WTC11 (cell line): ENCODE measurements around the gene PCSK1N. TPM values are rescaled to one million over a fixed set of nuclear protein-coding genes. Genes with fewer than 3 reads are reported as not detected.

Source experiments
- ATAC-seq: fragments of 200-7000 bp; cut with Tn5 transposase; 2 replicates; pipeline ENCODE4 v1.10.0; 2021; ENCODE audit warnings: mild to moderate bottlenecking, moderate library complexity
- CTCF ChIA-PET: fragments of 300-600 bp; sonication (Branson Sonifier 250); formaldehyde crosslinking; loops from one replicate; lab custom pipeline; 2021; ENCODE audit warnings: antibody characterized with exemption; lab: Charles Lee
- POLR2A ChIA-PET: fragments of 350-600 bp; sonication (Branson Sonifier 250); formaldehyde crosslinking; loops from one replicate; lab custom pipeline; 2021; ENCODE audit warnings: antibody characterized with exemption; lab: Charles Lee
- DNase-seq: peaks from one replicate; pipeline ENCODE4 v3.0.0; 2021; ENCODE audit warnings: low spot score
- H3K27ac Mint-ChIP-seq: 2 replicates; pipeline ENCODE4 v1.8.0; 2021; ENCODE audit warnings: mixed read lengths
- H3K27me3 Mint-ChIP-seq: 2 replicates; pipeline ENCODE4 v1.8.0; 2021; ENCODE audit warnings: low read depth, mild to moderate bottlenecking, moderate library complexity, mixed read lengths
- H3K36me3 Mint-ChIP-seq: 2 replicates; pipeline ENCODE4 v1.8.0; 2021; ENCODE audit warnings: mixed read lengths
- H3K4me1 Mint-ChIP-seq: 2 replicates; pipeline ENCODE4 v1.8.0; 2022; ENCODE audit warnings: mixed read lengths
- H3K4me3 Mint-ChIP-seq: 2 replicates; pipeline ENCODE4 v1.8.0; 2021; ENCODE audit warnings: mild to moderate bottlenecking, moderate library complexity, mixed read lengths
- H3K9me3 Mint-ChIP-seq: 2 replicates; pipeline ENCODE4 v1.8.0; 2021; ENCODE audit warnings: mixed read lengths
- ATF1 ChIP-seq: sonication (generic); formaldehyde crosslinking; IDR thresholded peaks from 2 replicates; pipeline ENCODE4 v1.8.1; 2023; ENCODE audit warnings: mild to moderate bottlenecking, moderate library complexity, missing genetic modification reagents
- CDX4 ChIP-seq: fragments of 250-450 bp; sonication (Bioruptor Pico); IDR thresholded peaks from 2 replicates; pipeline ENCODE4 v1.9.0; 2021; ENCODE audit warnings: moderate library complexity, mild to moderate bottlenecking, inconsistent platforms, borderline replicate concordance
- CTCF ChIP-seq: fragments of 200-600 bp; IDR thresholded peaks from 2 replicates; pipeline ENCODE4 v1.8.0; 2022; ENCODE audit warnings: antibody characterized with exemption
- E2F4 ChIP-seq: sonication (generic); formaldehyde crosslinking; IDR thresholded peaks from 2 replicates; pipeline ENCODE4 v1.8.1; 2022; ENCODE audit warnings: low read depth, mild to moderate bottlenecking, moderate library complexity, missing genetic modification reagents, borderline replicate concordance
- ESRRA ChIP-seq: sonication (generic); formaldehyde crosslinking; IDR thresholded peaks from 2 replicates; pipeline ENCODE4 v1.8.1; 2022; ENCODE audit warnings: mild to moderate bottlenecking, missing genetic modification reagents, borderline replicate concordance
- ETV6 ChIP-seq: sonication (generic); formaldehyde crosslinking; IDR thresholded peaks from 2 replicates; pipeline ENCODE4 v1.8.1; 2022; ENCODE audit warnings: mild to moderate bottlenecking, missing genetic modification reagents
- FOXK1 ChIP-seq: sonication (generic); formaldehyde crosslinking; IDR thresholded peaks from 2 replicates; pipeline ENCODE4 v1.8.0; 2022; ENCODE audit warnings: mild to moderate bottlenecking, moderate library complexity, missing genetic modification reagents
- JAZF1 ChIP-seq: fragments of 250-450 bp; sonication (Bioruptor Pico); IDR thresholded peaks from 2 replicates; pipeline ENCODE4 v1.9.0; 2021; ENCODE audit warnings: moderate library complexity, mild to moderate bottlenecking, inconsistent platforms
- MAX ChIP-seq: sonication (generic); formaldehyde crosslinking; IDR thresholded peaks from 2 replicates; pipeline ENCODE4 v1.8.0; 2022; ENCODE audit warnings: mild to moderate bottlenecking, missing genetic modification reagents
- MXD4 ChIP-seq: fragments of 250-450 bp; sonication (Bioruptor Pico); IDR thresholded peaks from 2 replicates; pipeline ENCODE4 v1.8.0; 2021; ENCODE audit warnings: mild to moderate bottlenecking, moderate library complexity, borderline replicate concordance
- NFATC4 ChIP-seq: fragments of 250-450 bp; sonication (Bioruptor Pico); IDR thresholded peaks from 2 replicates; pipeline ENCODE4 v1.9.0; 2021; ENCODE audit warnings: mild to moderate bottlenecking
- PRRX2 ChIP-seq: fragments of 250-450 bp; sonication (Bioruptor Pico); IDR thresholded peaks from 2 replicates; pipeline ENCODE4 v1.8.0; 2021; ENCODE audit warnings: mild to moderate bottlenecking
- STAT6 ChIP-seq: sonication (generic); formaldehyde crosslinking; conservative IDR thresholded peaks from 2 replicates; pipeline ENCODE4 v1.8.1; 2023; ENCODE audit warnings: mild to moderate bottlenecking, low read depth, missing genetic modification reagents, moderate library complexity
- ZBTB21 ChIP-seq: sonication (generic); formaldehyde crosslinking; IDR thresholded peaks from 2 replicates; pipeline ENCODE4 v1.8.1; 2023; ENCODE audit warnings: mild to moderate bottlenecking, missing genetic modification reagents, borderline replicate concordance
- ZNF281 ChIP-seq: sonication (generic); formaldehyde crosslinking; IDR thresholded peaks from 2 replicates; pipeline ENCODE4 v1.8.0; 2023; ENCODE audit warnings: mild to moderate bottlenecking, missing genetic modification reagents
- ZNF396 ChIP-seq: fragments of 250-450 bp; sonication (Bioruptor Pico); IDR thresholded peaks from 2 replicates; pipeline ENCODE4 v1.8.0; 2021; ENCODE audit warnings: mild to moderate bottlenecking, moderate library complexity, borderline replicate concordance
- ZNF425 ChIP-seq: fragments of 250-450 bp; sonication (Bioruptor Pico); conservative IDR thresholded peaks from 2 replicates; pipeline ENCODE4 v1.9.0; 2021; ENCODE audit warnings: mild to moderate bottlenecking
- ZNF671 ChIP-seq: fragments of 250-450 bp; sonication (Bioruptor Pico); IDR thresholded peaks from 2 replicates; pipeline ENCODE4 v1.8.0; 2021; ENCODE audit warnings: mild to moderate bottlenecking
- total RNA-seq: library from RNA; stranded (reverse); gene quantifications from 3 replicates; pipeline ENCODE4 v1.2.3, GENCODE V29; 2021

PCSK1N gene
- total RNA-seq, 1 experiment from 2014 or later, result 7.5 TPM

- no peak for TF ChIP-seq ESRRA
- no peak for TF ChIP-seq ZBTB21 (CRISPR knock-in tag)
- TF ChIP-seq ZNF425 (CRISPR knock-in tag), result no peak
- no peak for TF ChIP-seq CTCF
- no peak for TF ChIP-seq ZNF396 (CRISPR knock-in tag)
- no peak for TF ChIP-seq JAZF1
- TF ChIP-seq STAT6 (CRISPR knock-in tag), result no peak
- TF ChIP-seq MXD4 (CRISPR knock-in tag), result no peak
- no peak for TF ChIP-seq PRRX2 (CRISPR knock-in tag)
- TF ChIP-seq ZNF671 (CRISPR knock-in tag), result no peak
- TF ChIP-seq CDX4 (CRISPR knock-in tag), result no peak
- no peak for TF ChIP-seq E2F4 (CRISPR knock-in tag)
- no peak for TF ChIP-seq FOXK1 (CRISPR knock-in tag)
- no peak for TF ChIP-seq NFATC4 (CRISPR knock-in tag)
- no peak for TF ChIP-seq ATF1 (CRISPR knock-in tag)
- TF ChIP-seq MAX (CRISPR knock-in tag), result no peak
- no peak for TF ChIP-seq ZNF281
- TF ChIP-seq ETV6 (CRISPR knock-in tag), result no peak
Observed at GRCh38 chrX:48818098-48818497, 17.3 kb downstream of the PCSK1N start.

More at GRCh38 chrX:48818098-48818497, 17.3 kb downstream of the PCSK1N start:
- H3K9me3 Mint-ChIP-seq, result no peaks in the 10 kb centered on the region
- DNase-seq, result no peak
- no peaks in the 10 kb centered on the region for H3K27me3 Mint-ChIP-seq
- no peak for ATAC-seq
- CTCF ChIA-PET, result no interaction called here
- POLR2A ChIA-PET, result no interaction called here
- no peaks in the 10 kb centered on the region; the same call in 1 of the 2 replicates for H3K36me3 Mint-ChIP-seq
- no peak overlapping the region for H3K4me3 Mint-ChIP-seq
- H3K27ac Mint-ChIP-seq, result no peak overlapping the region
- no peaks in the 10 kb centered on the region for H3K4me1 Mint-ChIP-seq
